ENCODE measurements around the gene NBEAL2.

DNA sequence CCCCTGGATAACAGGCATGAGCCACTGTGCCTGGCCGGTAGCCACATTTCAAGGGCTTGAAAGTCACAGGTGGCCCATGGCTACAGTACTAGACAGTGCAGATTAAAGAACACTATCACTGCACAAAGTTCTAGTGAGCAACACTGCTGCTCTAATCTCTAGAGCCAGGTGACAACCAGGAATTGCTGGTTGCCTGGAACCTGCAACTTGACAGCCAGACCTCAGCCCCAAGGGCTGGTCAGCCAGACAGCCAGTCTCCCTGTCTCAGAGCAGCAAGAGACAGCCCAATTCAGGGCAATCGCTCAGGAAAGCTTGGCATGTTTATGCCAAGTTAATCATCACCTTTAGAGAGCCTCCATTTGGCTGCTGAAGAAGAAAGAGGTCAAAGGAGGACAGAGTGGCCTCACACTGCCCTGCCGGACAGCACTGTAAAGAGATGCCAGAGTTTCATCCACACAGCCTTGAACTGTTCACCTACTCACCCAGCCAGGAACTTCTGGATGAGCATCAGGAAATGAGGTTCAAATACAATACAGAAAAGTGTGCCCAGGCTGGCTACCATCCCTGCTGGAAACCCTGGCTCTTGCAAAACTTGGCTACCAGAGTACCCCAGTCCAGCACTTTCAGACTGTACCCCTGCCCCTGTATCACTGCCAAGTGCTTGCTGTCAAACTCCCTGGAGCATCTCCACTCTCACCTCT, 8.9 kb upstream of the NBEAL2 start:
- TF ChIP-seq, protein P1, sequence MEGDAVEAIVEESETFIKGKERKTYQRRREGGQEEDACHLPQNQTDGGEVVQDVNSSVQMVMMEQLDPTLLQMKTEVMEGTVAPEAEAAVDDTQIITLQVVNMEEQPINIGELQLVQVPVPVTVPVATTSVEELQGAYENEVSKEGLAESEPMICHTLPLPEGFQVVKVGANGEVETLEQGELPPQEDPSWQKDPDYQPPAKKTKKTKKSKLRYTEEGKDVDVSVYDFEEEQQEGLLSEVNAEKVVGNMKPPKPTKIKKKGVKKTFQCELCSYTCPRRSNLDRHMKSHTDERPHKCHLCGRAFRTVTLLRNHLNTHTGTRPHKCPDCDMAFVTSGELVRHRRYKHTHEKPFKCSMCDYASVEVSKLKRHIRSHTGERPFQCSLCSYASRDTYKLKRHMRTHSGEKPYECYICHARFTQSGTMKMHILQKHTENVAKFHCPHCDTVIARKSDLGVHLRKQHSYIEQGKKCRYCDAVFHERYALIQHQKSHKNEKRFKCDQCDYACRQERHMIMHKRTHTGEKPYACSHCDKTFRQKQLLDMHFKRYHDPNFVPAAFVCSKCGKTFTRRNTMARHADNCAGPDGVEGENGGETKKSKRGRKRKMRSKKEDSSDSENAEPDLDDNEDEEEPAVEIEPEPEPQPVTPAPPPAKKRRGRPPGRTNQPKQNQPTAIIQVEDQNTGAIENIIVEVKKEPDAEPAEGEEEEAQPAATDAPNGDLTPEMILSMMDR (IDR thresholded peaks at IDR 0.05; ENCODE audit: insufficient read depth, low read length, poor library complexity, severe bottlenecking) = no peak
- no peak for TF ChIP-seq EZH2phosphoT487 (conservative IDR thresholded peaks at IDR 0.05; ENCODE audit: low read length)

Data from SU-DHL-6 (cell line).